ENCODE results near the gene PNPLA7.

PNPLA7 gene

DNA sequence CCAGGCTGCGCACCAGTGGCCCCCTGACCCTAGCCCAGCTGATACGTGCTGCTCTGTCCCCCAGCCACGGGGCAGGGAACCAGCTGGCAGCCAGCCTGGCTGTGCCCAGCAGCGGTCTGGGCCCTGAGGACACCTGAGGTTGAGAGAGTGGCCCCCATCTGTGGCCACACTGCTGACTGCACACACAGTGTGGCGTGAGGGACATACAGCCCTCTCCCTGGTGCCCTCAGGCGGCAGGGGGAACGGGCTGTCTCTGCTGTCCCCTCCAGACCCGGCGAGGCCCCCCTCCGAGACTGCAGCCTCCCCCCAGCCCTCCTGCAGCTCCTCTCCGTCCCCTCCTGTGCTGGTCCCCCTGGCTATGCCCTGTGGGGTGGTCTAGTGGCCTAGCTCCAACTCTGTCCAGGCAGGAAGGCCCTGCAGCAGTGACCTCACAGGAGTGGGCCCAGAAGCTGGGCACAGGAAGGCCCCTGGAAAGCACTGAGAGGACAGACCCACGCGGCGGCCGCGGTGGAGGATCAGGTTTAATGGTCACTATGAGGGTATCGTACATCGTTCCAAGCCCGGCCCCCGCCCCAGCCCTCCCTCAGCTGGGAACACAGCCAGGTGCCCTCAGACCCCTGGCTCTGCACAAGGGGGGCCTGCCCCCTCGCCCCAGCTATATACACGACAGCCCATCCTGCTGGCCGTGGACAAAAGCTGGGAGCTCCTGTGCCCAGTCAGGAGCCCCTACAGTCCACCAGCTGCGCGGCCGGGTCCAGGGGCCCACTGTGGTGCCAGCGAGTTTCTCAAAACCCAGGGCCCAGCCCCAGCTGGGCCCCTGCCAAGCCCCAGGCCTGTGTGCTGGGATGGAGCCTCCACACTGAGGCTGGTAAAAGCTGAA is 102.2 kb downstream of the PNPLA7 start:
- no peak overlapping the region for H3K27ac ChIP-seq (ENCODE audit: low read length, poor library complexity, severe bottlenecking)
- H3K4ac ChIP-seq (ENCODE audit: low read depth in 1 of 2, low read length in 2 of 2): no peak overlapping the region
- no peak overlapping the region for H2BK120ac ChIP-seq (ENCODE audit: low read depth, low read length)
- H2BK5ac ChIP-seq (ENCODE audit: low read depth, low read length, poor library complexity, severe bottlenecking): no peak overlapping the region
- 93% methylated on average over 27 of the region's 27 CpGs for WGBS
- no peak overlapping the region for H3K9ac ChIP-seq (ENCODE audit: low read length)
- H3K27me3 ChIP-seq (ENCODE audit: control insufficient read depth in 1 of 2, insufficient read depth in 1 of 2, low read length in 2 of 2): peaks cover 0 to under 1% of the 10 kb centered on the region in 2 experiments
- H3K79me1 ChIP-seq (replicated peaks; ENCODE audit: low read length, poor library complexity, severe bottlenecking): peaks cover 4% of the 10 kb centered on the region
- no peak overlapping the region for H3K14ac ChIP-seq (ENCODE audit: low read length in 2 of 2)
- no peak overlapping the region for H2AK5ac ChIP-seq (ENCODE audit: low read length, severe bottlenecking)
- H3K4me1 ChIP-seq (ENCODE audit: control insufficient read depth, insufficient read depth, low read depth, low read length): peaks cover 10% of the 10 kb centered on the region
- H2BK15ac ChIP-seq (ENCODE audit: low read depth, poor library complexity, severe bottlenecking): no peak overlapping the region
- H4K8ac ChIP-seq (ENCODE audit: low read length): no peak overlapping the region
- no peak overlapping the region for H2AFZ ChIP-seq (ENCODE audit: low read depth, low read length)
- no peak for DNase-seq
- H4K91ac ChIP-seq (ENCODE audit: low read length): peak overlapping the region; percentile 65
- H3K23ac ChIP-seq (ENCODE audit: low read length in 2 of 2): no peak overlapping the region
- H3K9me3 ChIP-seq (ENCODE audit: control insufficient read depth, low read length): no peaks in the 10 kb centered on the region
- H3K4me3 ChIP-seq (ENCODE audit: insufficient read depth in 1 of 2, low read depth in 1 of 2, low read length in 2 of 2): no peak overlapping the region
- peaks cover 12 to 48% of the 10 kb centered on the region in 2 experiments for H3K36me3 ChIP-seq (ENCODE audit: control insufficient read depth in 1 of 2, insufficient read depth in 2 of 2, low read depth in 1 of 2, low read length in 2 of 2)
- H3K4me2 ChIP-seq (ENCODE audit: low read length, poor library complexity, severe bottlenecking): no peak overlapping the region
- H3K18ac ChIP-seq (ENCODE audit: low read depth in 1 of 2, low read length in 2 of 2): no peak overlapping the region
- H2BK12ac ChIP-seq (ENCODE audit: low read length in 2 of 2): no peak overlapping the region

DNA sequence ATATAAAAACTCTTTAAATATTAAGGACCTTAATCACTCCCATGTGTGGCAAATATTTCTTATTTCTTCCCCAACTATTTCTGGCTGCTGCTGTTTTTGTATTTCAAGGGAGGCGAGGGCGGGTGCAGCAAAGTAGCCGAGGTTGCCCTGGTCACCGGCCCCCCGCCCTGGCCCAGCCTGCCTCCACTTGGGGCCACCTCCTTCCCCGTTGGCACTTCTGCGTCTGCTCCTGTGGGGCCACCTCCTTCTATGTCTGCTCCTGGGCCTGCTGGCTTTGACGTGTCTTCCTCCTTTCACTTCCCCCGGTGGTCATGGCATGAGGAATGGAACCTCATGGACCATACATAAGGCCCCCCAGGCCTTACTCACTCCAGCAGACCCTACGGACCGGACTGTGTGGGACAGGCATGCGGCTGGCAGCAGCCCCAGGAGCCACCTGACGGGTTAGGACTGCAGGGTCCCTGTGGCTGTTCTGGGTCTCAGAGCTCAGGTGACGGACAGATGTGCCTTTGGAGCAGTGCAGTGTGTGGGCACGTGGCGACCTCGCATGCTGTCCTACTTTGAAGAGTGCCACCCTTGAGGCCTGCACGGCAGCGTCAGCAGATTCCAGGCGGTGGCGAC is 103.2 kb downstream of the PNPLA7 start:
- Histone ChIP-seq H2AFZ (ENCODE audit: low read depth, low read length) (no peak overlapping the region), H3K27ac (ENCODE audit: low read length, poor library complexity, severe bottlenecking) (no peak overlapping the region), H4K91ac (ENCODE audit: low read length) (peak overlapping the region; percentile 3), H3K36me3 (ENCODE audit: control insufficient read depth in 1 of 2, insufficient read depth in 2 of 2, low read depth in 1 of 2, low read length in 2 of 2) (peaks cover 12 to 38% of the 10 kb centered on the region in 2 experiments), H2BK5ac (ENCODE audit: low read depth, low read length, poor library complexity, severe bottlenecking) (no peak overlapping the region), H3K4ac (ENCODE audit: low read depth in 1 of 2, low read length in 2 of 2) (no peak overlapping the region), H3K27me3 (ENCODE audit: control insufficient read depth in 1 of 2, insufficient read depth in 1 of 2, low read length in 2 of 2) (peaks cover 0 to 6% of the 10 kb centered on the region in 2 experiments), H3K9ac (ENCODE audit: low read length) (peak overlapping the region; percentile 54), H3K23ac (ENCODE audit: low read length in 2 of 2) (no peak overlapping the region), H2BK12ac (ENCODE audit: low read length in 2 of 2) (no peak overlapping the region), H3K18ac (ENCODE audit: low read depth in 1 of 2, low read length in 2 of 2) (no peak overlapping the region), H2BK120ac (ENCODE audit: low read depth, low read length) (no peak overlapping the region), H2BK15ac (ENCODE audit: low read depth, poor library complexity, severe bottlenecking) (no peak overlapping the region), H3K4me1 (ENCODE audit: control insufficient read depth, insufficient read depth, low read depth, low read length) (peaks cover 10% of the 10 kb centered on the region), H4K8ac (ENCODE audit: low read length) (no peak overlapping the region), H3K4me3 (ENCODE audit: insufficient read depth in 1 of 2, low read depth in 1 of 2, low read length in 2 of 2) (peak overlapping the region in 1 of 2 experiments; percentile 29), H3K9me3 (ENCODE audit: control insufficient read depth, low read length) (no peaks in the 10 kb centered on the region), H3K4me2 (ENCODE audit: low read length, poor library complexity, severe bottlenecking) (no peak overlapping the region), H3K14ac (ENCODE audit: low read length in 2 of 2) (no peak overlapping the region), H2AK5ac (ENCODE audit: low read length, severe bottlenecking) (no peak overlapping the region), H3K79me1 (replicated peaks; ENCODE audit: low read length, poor library complexity, severe bottlenecking) (no peaks in the 10 kb centered on the region)
- DNase-seq: no peak
- WGBS: 93% methylated on average over 21 of the region's 21 CpGs

DNA sequence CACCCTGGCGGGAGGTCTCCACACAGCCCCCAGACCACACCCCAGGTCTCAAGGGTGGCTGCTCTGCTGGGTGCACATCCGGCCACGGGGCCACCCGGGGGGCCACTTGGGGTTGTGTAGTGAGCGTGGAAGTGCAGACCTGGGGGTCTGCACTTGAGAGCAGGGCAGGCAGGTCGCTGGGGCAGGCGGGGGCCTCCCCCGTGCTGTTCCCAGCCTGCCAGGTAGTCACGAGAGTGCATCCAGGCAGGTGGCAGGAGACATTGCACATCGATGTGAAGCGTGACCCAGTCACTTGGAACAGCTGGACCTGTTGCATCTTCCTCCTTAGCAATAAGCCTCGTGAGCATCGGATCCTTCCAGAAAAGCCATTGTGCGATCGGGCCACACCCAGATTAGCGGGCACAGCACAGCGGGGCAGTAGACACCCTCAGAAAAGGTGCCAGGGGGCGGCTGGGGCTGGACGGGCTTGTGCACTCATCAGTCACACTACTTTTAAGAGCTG is 104.2 kb downstream of the PNPLA7 start:
- Histone ChIP-seq H3K27me3 (ENCODE audit: control insufficient read depth in 1 of 2, insufficient read depth in 1 of 2, low read length in 2 of 2) (peaks cover 0 to 7% of the 10 kb centered on the region in 2 experiments), H3K23ac (ENCODE audit: low read length in 2 of 2) (no peak overlapping the region), H2BK120ac (ENCODE audit: low read depth, low read length) (no peak overlapping the region), H3K9ac (ENCODE audit: low read length) (peak overlapping the region; percentile 17), H2BK15ac (ENCODE audit: low read depth, poor library complexity, severe bottlenecking) (no peak overlapping the region), H2BK12ac (ENCODE audit: low read length in 2 of 2) (no peak overlapping the region), H4K8ac (ENCODE audit: low read length) (no peak overlapping the region), H3K18ac (ENCODE audit: low read depth in 1 of 2, low read length in 2 of 2) (no peak overlapping the region), H3K4me3 (ENCODE audit: insufficient read depth in 1 of 2, low read depth in 1 of 2, low read length in 2 of 2) (peak overlapping the region in 1 of 2 experiments; percentile 29), H3K36me3 (ENCODE audit: control insufficient read depth in 1 of 2, insufficient read depth in 2 of 2, low read depth in 1 of 2, low read length in 2 of 2) (peaks cover 12 to 35% of the 10 kb centered on the region in 2 experiments), H3K14ac (ENCODE audit: low read length in 2 of 2) (no peak overlapping the region), H3K4me1 (ENCODE audit: control insufficient read depth, insufficient read depth, low read depth, low read length) (peaks cover 16% of the 10 kb centered on the region), H3K4me2 (ENCODE audit: low read length, poor library complexity, severe bottlenecking) (no peak overlapping the region), H2AK5ac (ENCODE audit: low read length, severe bottlenecking) (no peak overlapping the region), H3K27ac (ENCODE audit: low read length, poor library complexity, severe bottlenecking) (no peak overlapping the region), H3K79me1 (replicated peaks; ENCODE audit: low read length, poor library complexity, severe bottlenecking) (no peaks in the 10 kb centered on the region), H3K9me3 (ENCODE audit: control insufficient read depth, low read length) (no peaks in the 10 kb centered on the region), H2BK5ac (ENCODE audit: low read depth, low read length, poor library complexity, severe bottlenecking) (no peak overlapping the region), H4K91ac (ENCODE audit: low read length) (no peak overlapping the region), H2AFZ (ENCODE audit: low read depth, low read length) (no peak overlapping the region), H3K4ac (ENCODE audit: low read depth in 1 of 2, low read length in 2 of 2) (no peak overlapping the region)
- DNase-seq: no peak
- 86% methylated on average over 19 of the region's 19 CpGs for WGBS

DNA sequence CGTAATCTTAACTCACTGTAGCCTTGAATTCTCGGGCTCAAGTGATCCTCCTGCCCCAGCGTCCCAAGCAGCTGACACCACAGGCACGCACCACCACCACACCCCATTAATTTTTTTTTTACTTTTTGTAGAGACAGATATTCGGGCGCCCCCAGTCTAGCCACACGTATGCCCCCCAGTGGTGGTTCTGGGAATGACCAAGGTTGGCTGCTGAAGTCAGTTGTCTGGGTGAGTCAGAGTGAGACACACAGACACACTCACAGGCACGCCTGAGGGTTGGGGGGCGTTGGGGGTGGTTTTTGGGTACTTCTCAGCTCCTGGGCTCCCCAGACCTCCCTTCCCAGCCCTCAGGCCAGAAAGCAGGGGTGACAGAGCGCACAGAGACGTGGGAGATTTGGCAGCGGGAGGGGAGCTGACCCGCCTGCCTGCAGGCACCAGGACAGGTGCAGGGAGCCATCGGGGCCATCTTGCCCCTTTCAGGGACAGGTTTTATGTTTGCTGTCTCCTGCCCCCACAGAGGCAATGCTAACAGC is 104.9 kb downstream of the PNPLA7 start:
- no peak overlapping the region for H3K23ac ChIP-seq (ENCODE audit: low read length in 2 of 2)
- no peaks in the 10 kb centered on the region for H3K79me1 ChIP-seq (replicated peaks; ENCODE audit: low read length, poor library complexity, severe bottlenecking)
- H3K4ac ChIP-seq (ENCODE audit: low read depth in 1 of 2, low read length in 2 of 2): no peak overlapping the region
- H2AK5ac ChIP-seq (ENCODE audit: low read length, severe bottlenecking): no peak overlapping the region
- H3K18ac ChIP-seq (ENCODE audit: low read depth in 1 of 2, low read length in 2 of 2): no peak overlapping the region
- no peak overlapping the region for H3K4me2 ChIP-seq (ENCODE audit: low read length, poor library complexity, severe bottlenecking)
- H3K9me3 ChIP-seq (ENCODE audit: control insufficient read depth, low read length): no peaks in the 10 kb centered on the region
- H2BK15ac ChIP-seq (ENCODE audit: low read depth, poor library complexity, severe bottlenecking): no peak overlapping the region
- H3K4me1 ChIP-seq (ENCODE audit: control insufficient read depth, insufficient read depth, low read depth, low read length): peaks cover 16% of the 10 kb centered on the region
- no peak overlapping the region for H2AFZ ChIP-seq (ENCODE audit: low read depth, low read length)
- H3K9ac ChIP-seq (ENCODE audit: low read length): peak overlapping the region; percentile 53
- H4K91ac ChIP-seq (ENCODE audit: low read length): no peak overlapping the region
- no peak overlapping the region for H3K27ac ChIP-seq (ENCODE audit: low read length, poor library complexity, severe bottlenecking)
- WGBS: 34% methylated on average over 13 of the region's 14 CpGs
- no peak overlapping the region for H3K4me3 ChIP-seq (ENCODE audit: insufficient read depth in 1 of 2, low read depth in 1 of 2, low read length in 2 of 2)
- no peak overlapping the region for H3K14ac ChIP-seq (ENCODE audit: low read length in 2 of 2)
- no peak overlapping the region for H2BK12ac ChIP-seq (ENCODE audit: low read length in 2 of 2)
- peaks cover 12 to 34% of the 10 kb centered on the region in 2 experiments for H3K36me3 ChIP-seq (ENCODE audit: control insufficient read depth in 1 of 2, insufficient read depth in 2 of 2, low read depth in 1 of 2, low read length in 2 of 2)
- no peak overlapping the region for H2BK5ac ChIP-seq (ENCODE audit: low read depth, low read length, poor library complexity, severe bottlenecking)
- H4K8ac ChIP-seq (ENCODE audit: low read length): no peak overlapping the region
- no peak overlapping the region for H2BK120ac ChIP-seq (ENCODE audit: low read depth, low read length)
- peak; percentile 81 for DNase-seq
- peaks cover 0 to 7% of the 10 kb centered on the region in 2 experiments for H3K27me3 ChIP-seq (ENCODE audit: control insufficient read depth in 1 of 2, insufficient read depth in 1 of 2, low read length in 2 of 2)

All from mesenchymal stem cell (in vitro differentiated cells and primary cell).